Endothelial cell of umbilical vein (primary cell): ENCODE data around the gene TSTD2. TPM values are rescaled to one million over a fixed set of nuclear protein-coding genes. Genes with fewer than 3 reads are reported as not detected.

Experiments
- BruUV-seq: library from RNA; stranded (reverse); fragments of 400-500 nt; replicated peaks from 2 replicates; lab custom pipeline; 2021; lab: Mats Ljungman, UMichigan
- CTCF ChIA-PET: fragments of 300-600, 350-600 bp; sonication (Branson Sonifier 250); formaldehyde crosslinking; loops from one replicate; lab custom pipeline; 2021; ENCODE audit warnings: antibody characterized with exemption, inconsistent platforms; lab: Charles Lee
- POLR2A ChIA-PET: fragments of 300-600, 350-600 bp; sonication (Branson Sonifier 250); formaldehyde crosslinking; loops from one replicate; lab custom pipeline; 2021; ENCODE audit warnings: antibody characterized with exemption, inconsistent platforms; lab: Charles Lee
- DNase-seq: peaks from one replicate; pipeline ENCODE4 v3.0.0-alpha.2; 2011; ENCODE audit warnings: low read depth, low spot score
- FAIRE-seq: peaks from 2 replicates; lab custom pipeline; 2011; peaks lifted over from hg19 to GRCh38; lab: Jason Lieb, UNC
- H2AFZ ChIP-seq: 2 replicates; pipeline ENCODE4 v1.6.0; 2012; ENCODE audit warnings: low read depth, low read length, control low read depth, inconsistent platforms
- H3K27ac ChIP-seq: 2 replicates; pipeline ENCODE4 v1.5.1; 2011; ENCODE audit warnings: low read depth, mild to moderate bottlenecking, control low read depth, low read length, moderate library complexity; ENCODE audit not compliant: insufficient read depth
- H3K27me3 ChIP-seq, 2 experiments: 2 replicates each; pipeline versions ENCODE4 v1.6.0 to v1.6.1; 2011; ENCODE audit warnings: low read length in 2 of 2, mixed read lengths in 1 of 2; ENCODE audit not compliant: control insufficient read depth in 2 of 2, insufficient read depth in 2 of 2
- H3K36me3 ChIP-seq, 2 experiments: 2 replicates in 1 of 2; 3 replicates in 1 of 2; pipeline ENCODE4 v1.5.1; 2011; ENCODE audit warnings: low read length in 2 of 2, mild to moderate bottlenecking in 1 of 2, moderate library complexity in 1 of 2; ENCODE audit not compliant: control insufficient read depth in 2 of 2, insufficient read depth in 2 of 2; ENCODE audit errors: extremely low read depth in 1 of 2
- H3K4me1 ChIP-seq: 3 replicates; pipeline ENCODE4 v1.5.1; 2011; ENCODE audit warnings: mild to moderate bottlenecking, low read length; ENCODE audit not compliant: control insufficient read depth, insufficient read depth; ENCODE audit errors: extremely low read depth
- H3K4me2 ChIP-seq: 2 replicates; pipeline ENCODE4 v1.6.1; 2011; ENCODE audit warnings: low read length, control low read depth, mixed read lengths; ENCODE audit not compliant: insufficient read depth
- H3K4me3 ChIP-seq, 3 experiments: fragments of 200-600 bp in 1 of 3; sonication (generic), shearing (Covaris generic) in 1 of 3; replicated peaks in 1 of 3; 2 replicates each; pipeline ENCODE4 v1.5.1; 2011 to 2016; ENCODE audit warnings: control low read depth in 3 of 3, low read length in 3 of 3, mild to moderate bottlenecking in 2 of 3, inconsistent platforms in 1 of 3, low read depth in 1 of 3, moderate library complexity in 1 of 3; ENCODE audit not compliant: insufficient read depth in 1 of 3
- H3K79me2 ChIP-seq: 2 replicates; pipeline ENCODE4 v1.6.0; 2012; ENCODE audit warnings: low read length, inconsistent platforms; ENCODE audit not compliant: control insufficient read depth, insufficient read depth
- H3K9ac ChIP-seq: replicated peaks from 2 replicates; pipeline ENCODE3; 2011; ENCODE audit warnings: low read length, control low read depth; ENCODE audit not compliant: insufficient read depth; ENCODE audit errors: extremely low read depth
- H3K9me1 ChIP-seq: replicated peaks from 3 replicates; pipeline ENCODE4 v1.6.0; 2011; ENCODE audit warnings: mild to moderate bottlenecking, low read length; ENCODE audit not compliant: control insufficient read depth, insufficient read depth; ENCODE audit errors: extremely low read depth
- H3K9me3 ChIP-seq: replicated peaks from 2 replicates; pipeline ENCODE4 v1.5.1; 2012; ENCODE audit warnings: low read length, inconsistent platforms; ENCODE audit not compliant: control insufficient read depth, insufficient read depth
- H4K20me1 ChIP-seq: replicated peaks from 2 replicates; pipeline ENCODE3; 2011; ENCODE audit warnings: mild to moderate bottlenecking, low read length; ENCODE audit not compliant: control insufficient read depth, insufficient read depth; ENCODE audit errors: extremely low read depth
- CTCF ChIP-seq, 2 donors: IDR thresholded peaks; 1 replicate in 1 of 2; 2 replicates in 1 of 2; pipeline ENCODE4 v1.5.1; 2011; ENCODE audit warnings: low read length in 2 of 2, mild to moderate bottlenecking in 2 of 2, moderate library complexity in 2 of 2, control low read depth in 1 of 2, inconsistent platforms in 1 of 2, low read depth in 1 of 2; ENCODE audit not compliant: insufficient read depth in 1 of 2; ENCODE audit errors: extremely low read depth in 1 of 2
- EZH2 ChIP-seq: IDR thresholded peaks from 2 replicates; pipeline ENCODE4 v1.6.1; 2012; ENCODE audit warnings: borderline replicate concordance, low read depth, mild to moderate bottlenecking, moderate library complexity, low read length, inconsistent platforms; ENCODE audit not compliant: severe bottlenecking
- FOS ChIP-seq: IDR thresholded peaks from 2 replicates; pipeline ENCODE4 v1.6.1; 2011; ENCODE audit warnings: mild to moderate bottlenecking, low read length, moderate library complexity, borderline replicate concordance; ENCODE audit not compliant: insufficient read depth
- GATA2 ChIP-seq: IDR thresholded peaks from 2 replicates; pipeline ENCODE4 v1.7.0; 2011; ENCODE audit warnings: low read depth, mild to moderate bottlenecking, moderate library complexity, mixed read lengths, low read length; ENCODE audit not compliant: insufficient read length, insufficient read depth
- JUN ChIP-seq: IDR thresholded peaks from 2 replicates; pipeline ENCODE4 v1.6.1; 2011; ENCODE audit warnings: borderline replicate concordance, low read depth; ENCODE audit not compliant: insufficient read length, insufficient read depth
- MAX ChIP-seq: IDR thresholded peaks from 2 replicates; pipeline ENCODE4 v1.6.1; 2011; ENCODE audit not compliant: insufficient read depth, insufficient read length
- MYC ChIP-seq: IDR thresholded peaks from one replicate; pipeline ENCODE4 v1.6.1; 2011; ENCODE audit warnings: mild to moderate bottlenecking, low read depth, low read length
- POLR2A ChIP-seq: IDR thresholded peaks from 2 replicates; pipeline ENCODE4 v1.6.1; 2012; ENCODE audit warnings: low read depth, mild to moderate bottlenecking, control low read depth, low read length
- POLR2AphosphoS5 ChIP-seq: IDR thresholded peaks from 2 replicates; pipeline ENCODE4 v1.6.1; 2012; ENCODE audit warnings: low read depth, mild to moderate bottlenecking, control low read depth, low read length, moderate library complexity; ENCODE audit not compliant: insufficient read depth
- dilution Hi-C: fragments of 300-500 bp; cut with MboI; formaldehyde crosslinking; loops from one replicate; pipeline ENCODE4 v1.15.0; 2019; ENCODE audit warnings: low sequenced_read_pairs; ENCODE audit not compliant: extremely low pct_ligation_motif_present
- intact Hi-C: fragments of 100-400 bp; cut with micrococcal nuclease; formaldehyde crosslinking; loops from one replicate; pipeline ENCODE4 v1.10.0; 2022
- polyA plus RNA-seq, 4 experiments: library from polyadenylated mRNA; depleted of rRNA in 3 of 4; stranded (reverse) in 3 of 4; unstranded in 1 of 4; fragments of >200 nt; gene quantifications; 2 replicates each; pipeline versions ENCODE4 v1.2.1 to v1.2.3, GENCODE V29; 2011 to 2012; ENCODE audit warnings: missing spikeins in 1 of 4
- total RNA-seq: library from RNA; stranded (reverse); gene quantifications from 2 replicates; pipeline ENCODE4 v1.2.3, GENCODE V29; 2021

TSTD2 gene
- total and polyA plus RNA-seq, 2 donors (not counting 3 experiments of a cell fraction or from before 2014, with no cell fraction given): 13.7 to 15.9 TPM

DNA sequence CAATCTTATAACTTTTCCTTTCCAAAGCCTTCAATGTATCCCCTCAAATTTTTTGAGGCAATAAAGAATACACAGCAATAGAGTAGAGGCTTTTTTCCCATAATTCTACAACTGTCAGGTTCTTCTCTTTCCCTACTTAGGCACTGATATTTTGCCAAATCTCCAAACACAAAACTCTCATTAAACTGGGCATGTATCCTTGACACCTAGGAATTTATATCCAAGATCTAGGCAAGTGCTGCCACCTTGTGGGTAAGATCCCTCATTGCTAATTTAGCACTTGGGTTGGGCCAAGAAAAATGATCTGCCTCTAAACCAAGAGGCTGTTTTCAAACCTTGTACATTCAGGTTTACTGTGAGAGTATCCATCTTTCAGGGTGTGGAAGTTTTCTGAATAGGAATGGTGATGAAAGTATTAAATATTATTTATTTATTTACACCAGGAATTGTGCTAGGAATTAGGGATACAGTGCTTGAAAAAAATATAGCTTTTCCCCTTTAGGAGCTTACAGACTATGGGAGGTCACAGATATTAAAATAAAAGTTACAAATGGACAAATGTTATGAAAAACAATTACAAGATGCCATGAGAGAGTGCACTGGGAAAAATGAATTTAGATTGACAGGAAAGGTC lies 17.6 kb downstream of the TSTD2 start:
- no peaks in the 10 kb centered on the region for H3K4me1 ChIP-seq
- no peak overlapping the region for H3K4me2 ChIP-seq
- dilution Hi-C loops (loop anchor here (25.0 kb wide), 1 partner anchor 153 kb away; no protein-coding TSS in a partner anchor), intact Hi-C loops (loop anchor here (1.0 to 5.0 kb wide), 5 partner anchors 17 to 758 kb away; no protein-coding TSS in a partner anchor)
- ChIA-PET CTCF (interaction anchor here (0.6 to 5.4 kb wide), 61 partner anchors 8 to 761 kb away, joined by 3 to 537 read pairs (median 5); partner anchors contain the start of genes NCBP1, TDRD7, TMOD1 and TSTD2), POLR2A (interaction anchor here (0.5 kb wide), 1 partner anchor 17 kb away, joined by 3 read pairs; no protein-coding TSS in a partner anchor)
- H3K27me3 ChIP-seq: no peaks in the 10 kb centered on the region
- BruUV-seq: no TSS peak
- H3K9me1 ChIP-seq: no peaks in the 10 kb centered on the region
- peak; percentile 71 for FAIRE-seq
- no peak overlapping the region for H2AFZ ChIP-seq
- DNase-seq: peak; percentile 77
- no peaks in the 10 kb centered on the region for H3K79me2 ChIP-seq
- H3K27ac ChIP-seq: no peak overlapping the region
- peaks cover 4% of the 10 kb centered on the region for H4K20me1 ChIP-seq
- peak; percentile 62 to 68 for TF ChIP-seq CTCF (IDR thresholded peaks at IDR 0.05; ENCODE audit: extremely low read depth in 1 of 2, insufficient read depth in 1 of 2, low read depth in 1 of 2, low read length in 2 of 2)
- no peak for TF ChIP-seq POLR2A
- H3K9ac ChIP-seq: no peak overlapping the region
- no peak overlapping the region for H3K4me3 ChIP-seq
- H3K9me3 ChIP-seq: no peaks in the 10 kb centered on the region
- H3K36me3 ChIP-seq: peaks cover 2% of the 10 kb centered on the region in 2 experiments

DNA sequence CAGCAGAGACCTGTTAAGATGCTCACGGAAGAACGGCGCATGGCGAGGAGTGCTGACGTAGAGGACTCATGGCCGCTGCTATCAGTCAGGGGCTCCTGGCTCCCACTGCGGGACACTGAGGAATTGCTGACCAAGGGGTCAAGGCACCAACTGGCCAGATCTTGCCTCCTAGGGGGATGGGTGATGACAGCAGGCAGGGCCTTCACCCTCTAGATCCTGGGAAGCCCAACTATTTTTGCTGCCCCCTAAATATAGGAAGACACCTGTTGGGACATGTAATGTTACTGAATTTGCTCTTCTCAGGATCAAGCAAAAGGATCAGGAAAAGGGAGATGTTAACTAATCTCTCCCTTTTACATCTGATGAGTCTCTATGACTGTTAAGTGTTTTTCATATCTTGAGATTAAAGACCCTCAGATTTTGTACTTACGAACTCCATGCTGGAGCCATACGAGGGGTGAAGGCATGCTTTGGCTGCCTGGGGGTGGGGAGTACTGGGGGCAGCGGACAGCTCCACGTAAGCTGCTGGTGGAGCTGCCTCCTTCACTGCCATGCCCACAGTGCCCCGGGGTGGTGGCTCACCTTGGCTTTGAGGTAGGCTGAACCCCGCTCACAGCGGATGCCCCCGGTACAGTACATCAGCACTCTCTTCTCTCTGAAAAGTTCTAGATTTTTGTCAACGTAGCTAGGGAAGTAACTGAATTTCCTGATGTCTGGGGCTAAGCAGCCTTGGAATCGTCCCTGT lies 28.1 kb downstream of the TSTD2 start:
- FAIRE-seq (no peak), DNase-seq (no peak)
- no peak for TF ChIP-seq FOS
- no peak for TF ChIP-seq CTCF (IDR thresholded peaks at IDR 0.05; ENCODE audit: extremely low read depth in 1 of 2, insufficient read depth in 1 of 2, low read depth in 1 of 2, low read length in 2 of 2)
- TF ChIP-seq GATA2: no peak
- no peak for TF ChIP-seq POLR2A
- no peak for TF ChIP-seq JUN
- TF ChIP-seq MYC: no peak
- TF ChIP-seq POLR2AphosphoS5: no peak
- TF ChIP-seq EZH2: no peak
- no peak for TF ChIP-seq MAX
- Histone ChIP-seq H3K4me2 (no peak overlapping the region), H3K9ac (no peak overlapping the region), H3K36me3 (peaks cover 9 to 19% of the 10 kb centered on the region in 2 experiments), H3K4me1 (no peaks in the 10 kb centered on the region), H3K9me3 (no peaks in the 10 kb centered on the region), H3K9me1 (no peaks in the 10 kb centered on the region), H3K79me2 (no peaks in the 10 kb centered on the region), H3K4me3 (no peak overlapping the region), H3K27ac (no peak overlapping the region), H4K20me1 (no peaks in the 10 kb centered on the region), H2AFZ (no peak overlapping the region), H3K27me3 (no peaks in the 10 kb centered on the region)
- dilution Hi-C loops: loop anchor here (25.0 kb wide), 1 partner anchor 143 kb away; no protein-coding TSS in a partner anchor
- POLR2A ChIA-PET: no interaction called here
- BruUV-seq: no TSS peak
- intact Hi-C loops: no loop called here
- CTCF ChIA-PET: interaction anchor here (15.7 kb wide), 1 partner anchor 134 kb away, joined by 775 read pairs; no protein-coding TSS in a partner anchor
